HG03175 (cell line): ENCODE measurements around the gene NCAPD3.

Experiments
- ATAC-seq: cut with Tn5 transposase; IDR thresholded peaks from one replicate; pipeline ENCODE4 v1.9.1; 2021; ENCODE audit warnings: mild to moderate bottlenecking, moderate library complexity; ENCODE audit not compliant: unreplicated experiment

Gene NCAPD3

DNA sequence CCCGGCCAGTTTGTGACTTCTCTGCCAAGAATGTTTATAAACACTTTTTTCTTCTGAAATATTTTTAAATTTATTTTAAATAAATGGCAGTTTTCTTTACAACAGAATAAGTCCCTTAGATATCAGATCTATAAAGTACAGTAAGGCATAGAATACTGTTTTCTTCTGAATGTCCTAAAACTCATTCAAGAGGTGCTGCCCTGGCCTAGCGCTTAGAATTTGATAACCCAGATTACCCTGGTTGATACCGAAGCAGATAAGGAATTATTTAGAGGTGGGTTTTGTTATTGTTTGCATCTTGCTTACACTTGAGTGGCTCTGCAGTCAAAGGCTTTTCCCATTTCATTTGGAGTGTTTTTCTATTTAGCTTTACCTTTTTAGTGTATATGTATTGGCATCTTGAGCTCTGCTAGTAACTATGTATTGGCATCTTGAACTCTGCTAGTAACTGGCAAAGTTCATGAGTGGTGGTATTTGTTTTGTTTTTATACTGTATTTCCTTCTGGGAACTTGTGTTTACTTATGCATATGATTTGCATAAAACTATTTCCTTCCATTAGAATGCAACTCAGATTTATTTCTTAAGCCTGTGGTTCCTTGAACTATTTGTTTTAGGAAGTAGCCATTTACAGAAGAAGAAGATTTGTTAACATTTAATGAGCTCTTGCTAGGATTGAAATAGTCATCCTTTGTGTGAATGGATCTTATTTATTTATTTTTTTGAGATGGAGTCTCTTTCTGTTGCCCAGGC is 30.8 kb upstream of the NCAPD3 start:
- ATAC-seq, result no peak

DNA sequence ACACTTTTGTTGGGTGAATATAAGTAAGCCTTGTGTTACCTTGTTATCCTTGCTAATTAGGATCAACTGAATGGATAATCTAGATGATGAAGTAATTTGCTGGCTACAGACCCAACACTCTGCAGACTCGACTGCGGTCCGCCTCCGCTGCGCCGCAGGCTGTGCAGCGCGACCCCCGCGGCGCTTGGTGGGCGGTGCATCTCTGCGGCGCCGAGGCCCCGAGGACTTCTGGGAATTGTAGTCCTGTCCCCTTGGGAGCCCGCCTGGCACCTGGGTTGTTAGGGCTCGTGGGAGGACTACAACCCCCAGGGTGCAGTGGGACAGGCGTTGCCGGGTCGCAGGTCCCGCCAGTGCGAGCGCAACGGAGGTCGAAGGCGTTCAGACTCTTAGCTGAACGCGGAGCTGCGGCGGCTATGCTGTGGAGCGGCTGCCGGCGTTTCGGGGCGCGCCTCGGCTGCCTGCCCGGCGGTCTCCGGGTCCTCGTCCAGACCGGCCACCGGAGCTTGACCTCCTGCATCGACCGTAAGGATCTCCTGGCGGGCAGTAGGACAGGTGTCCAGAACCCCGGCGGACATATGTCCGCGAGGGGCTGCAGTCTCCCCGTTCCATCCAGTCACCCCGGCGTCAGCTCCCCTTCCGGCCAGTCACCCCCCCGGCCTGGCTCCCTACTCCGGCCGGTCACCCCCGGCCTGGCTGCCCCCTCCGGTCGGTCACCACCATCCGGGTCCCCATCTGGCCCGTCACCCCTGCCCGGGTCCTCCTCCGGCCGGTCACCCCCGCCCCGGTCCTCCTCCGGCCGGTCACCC is 29.6 kb upstream of the NCAPD3 start, which contains the start of the genes ACAD8 and THYN1:
ACAD8 (plus strand) TSS at position 381 of the 806 bp plus-strand sequence; CDS start at position 414, 33 bp downstream.
THYN1 (minus strand) TSS at position 165 of the 806 bp plus-strand sequence. CDS start 470 bp downstream, outside the sequence.
- ATAC-seq, result peak; percentile 99

DNA sequence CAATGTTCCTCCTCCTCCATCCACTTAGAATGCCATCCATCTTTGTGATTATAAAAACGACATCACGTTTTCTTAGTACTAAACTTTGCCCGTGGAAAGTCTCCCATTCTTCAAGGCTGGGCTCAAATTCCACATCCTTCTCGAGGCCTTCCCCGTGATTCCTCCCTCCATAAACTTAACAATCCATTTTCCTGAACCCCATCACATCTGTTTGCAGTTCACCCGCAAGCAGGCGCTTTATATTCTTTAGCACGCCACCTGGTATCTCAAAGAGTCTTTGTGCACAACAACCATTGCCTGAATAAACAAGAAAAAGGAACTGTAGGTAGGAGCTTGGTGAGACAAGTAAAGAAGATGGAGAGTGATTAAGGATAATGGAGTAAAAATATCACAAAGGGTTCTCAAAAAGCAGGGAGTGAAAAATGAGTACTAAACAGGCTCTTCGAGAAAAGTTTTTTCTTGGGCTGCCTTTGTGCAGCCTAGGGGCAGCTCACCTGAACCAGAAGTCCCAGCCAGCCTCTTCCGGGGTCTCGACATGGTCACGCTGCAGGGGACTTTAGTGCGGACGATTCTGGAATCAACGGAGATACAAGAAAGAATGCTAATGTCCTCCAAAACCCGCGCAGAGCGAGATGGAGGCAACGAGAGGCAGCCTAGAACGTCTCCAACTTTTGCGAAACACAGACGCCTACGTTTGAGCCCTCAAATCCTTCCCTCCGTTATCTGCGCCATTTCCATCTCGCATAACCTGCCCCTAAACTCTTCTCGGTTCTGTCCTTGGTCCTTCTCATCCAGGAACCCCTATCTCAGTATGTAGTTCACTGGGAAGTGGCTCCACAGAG is 28.8 kb upstream of the NCAPD3 start:
- peak; percentile 25 for ATAC-seq

DNA sequence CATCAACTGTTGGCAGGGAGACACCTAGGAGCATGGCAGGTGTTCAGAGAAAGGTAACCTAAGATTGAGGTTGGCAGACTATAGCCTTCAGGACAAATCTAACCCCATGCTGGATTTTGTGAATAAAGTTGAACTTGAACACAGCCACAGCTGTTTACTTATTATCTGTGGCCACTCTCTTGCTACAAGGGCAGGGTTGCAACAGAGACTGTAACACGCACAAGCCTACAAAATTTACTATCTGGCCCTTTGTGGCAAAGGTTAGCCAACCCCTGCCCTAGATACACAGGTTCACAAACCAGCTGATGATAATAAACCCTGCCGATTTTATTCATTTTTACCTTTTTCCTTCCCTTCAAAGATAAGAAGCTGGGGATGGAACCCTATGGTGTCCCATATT is 26.9 kb upstream of the NCAPD3 start:
- no peak for ATAC-seq

DNA sequence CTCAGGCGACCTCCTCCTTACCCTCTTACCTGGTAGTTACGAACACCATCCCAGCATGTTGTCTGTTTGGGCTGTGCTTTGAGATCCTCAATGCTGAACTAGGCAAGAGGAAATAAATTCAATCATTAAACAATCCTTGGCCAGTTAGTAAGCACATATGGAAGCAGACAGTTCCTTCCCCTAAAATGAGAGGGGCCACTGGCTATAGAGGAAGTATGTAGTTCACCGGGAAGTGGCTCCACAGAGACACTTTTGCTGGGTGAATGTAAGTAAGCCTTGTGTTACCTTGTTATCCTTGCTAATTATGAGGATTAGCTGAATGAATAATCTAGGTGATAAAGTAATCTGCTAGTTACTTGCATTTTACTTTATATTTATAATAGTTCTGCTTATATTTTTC is 26.5 kb upstream of the NCAPD3 start:
- no peak for ATAC-seq

DNA sequence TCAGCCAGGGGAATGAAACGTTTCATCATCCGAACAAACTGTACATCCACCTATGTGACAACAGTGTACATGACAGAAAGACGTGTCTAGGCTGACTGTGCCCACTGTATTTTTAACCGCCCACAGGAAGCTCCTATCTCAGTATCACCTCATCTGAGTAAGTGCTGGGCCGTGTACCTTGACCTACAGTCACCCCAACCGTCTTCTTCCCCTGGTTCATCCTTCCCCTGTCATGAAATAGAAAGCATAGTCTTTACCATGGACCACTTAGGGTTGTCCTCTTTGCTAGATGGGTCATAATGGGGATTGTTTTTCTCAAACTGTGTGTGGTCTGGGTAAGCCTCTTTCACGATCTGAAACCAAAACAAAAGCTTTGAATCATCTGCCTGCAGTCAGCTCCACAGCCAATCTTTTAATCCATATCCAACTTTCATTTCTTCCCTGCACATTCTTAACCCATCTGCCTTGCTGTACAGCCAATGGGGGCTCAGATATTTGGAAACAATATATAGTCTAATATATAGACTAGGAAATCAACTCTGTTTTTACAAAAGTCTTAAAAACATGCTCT is 25.2 kb upstream of the NCAPD3 start:
- no peak for ATAC-seq

DNA sequence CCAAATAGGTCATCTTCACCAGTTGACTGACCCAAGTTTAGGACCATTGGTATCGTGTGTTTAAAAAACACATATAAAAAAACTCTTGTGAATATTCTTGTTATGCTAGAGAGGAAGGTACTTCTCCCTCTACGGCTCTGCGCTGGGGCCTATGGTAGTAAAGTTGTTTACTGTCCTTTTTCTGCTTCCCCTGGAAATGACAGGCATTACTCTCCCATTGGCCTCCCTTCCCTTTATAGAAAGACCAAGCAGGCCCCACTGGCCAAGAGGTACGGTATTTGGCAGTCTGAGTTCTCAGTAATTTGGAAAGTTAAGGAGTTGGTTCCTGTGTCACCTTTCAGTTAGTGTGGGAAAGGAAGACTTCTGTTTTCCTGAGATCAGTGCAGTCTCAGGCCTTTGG is 22.9 kb upstream of the NCAPD3 start:
- ATAC-seq, result no peak

DNA sequence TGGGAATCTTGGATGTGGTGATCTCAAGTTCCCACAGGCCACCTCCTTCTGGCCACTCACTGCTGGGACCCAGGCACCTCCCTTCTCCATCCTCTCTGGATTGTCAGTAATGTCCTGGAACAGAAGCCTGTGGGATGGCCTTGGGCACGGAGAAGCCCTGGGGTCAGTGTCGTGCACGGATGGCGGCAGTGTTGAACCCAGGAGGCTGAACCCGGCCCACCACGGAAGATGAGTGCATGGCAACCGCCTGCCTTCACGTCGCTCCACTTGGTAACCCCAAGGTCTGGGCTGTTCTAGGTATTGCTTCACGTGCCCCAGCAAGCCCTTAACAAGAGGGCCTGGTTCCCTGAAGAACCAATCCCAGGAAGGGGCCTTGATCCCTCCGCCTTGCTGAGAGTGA is 22.3 kb upstream of the NCAPD3 start:
- no peak for ATAC-seq

DNA sequence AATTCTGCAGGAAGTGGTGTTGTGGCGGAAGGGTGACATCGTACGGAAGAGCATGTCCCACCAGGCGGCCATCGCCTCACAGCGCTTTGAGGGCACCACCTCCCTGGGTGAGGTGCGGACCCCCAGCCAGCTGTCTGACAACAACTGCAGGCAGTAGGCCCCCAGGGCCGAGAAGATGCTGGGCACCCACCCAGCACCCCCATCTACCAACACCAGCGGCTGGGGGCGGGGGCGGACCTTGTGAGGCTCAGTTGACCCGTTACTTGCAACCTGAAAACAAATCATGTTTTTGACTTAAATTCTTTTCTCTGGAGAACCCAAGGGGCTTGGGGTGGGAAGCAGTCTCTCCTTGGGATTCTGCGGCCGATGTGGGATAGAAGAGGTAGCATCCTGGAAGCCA is 21.7 kb upstream of the NCAPD3 start:
- no peak for ATAC-seq

DNA sequence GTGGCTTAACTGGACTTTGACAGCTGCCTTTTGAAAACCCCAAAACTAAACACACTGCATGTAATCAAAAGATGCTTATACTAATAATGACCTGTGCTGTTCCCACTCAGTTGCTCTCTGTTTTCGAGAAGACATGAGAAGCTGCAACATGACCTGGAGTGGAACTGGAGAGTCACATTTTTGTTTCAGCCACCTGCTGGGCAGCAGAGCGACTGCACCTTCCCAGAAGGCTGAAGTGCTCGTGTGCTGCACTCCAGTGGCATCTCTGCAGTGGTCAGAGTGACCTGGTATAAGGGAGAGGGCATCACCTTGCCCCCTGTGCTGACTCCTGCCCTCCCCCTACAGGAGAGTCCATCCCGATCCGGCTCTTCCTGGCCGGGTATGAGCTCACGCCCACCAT is 20.8 kb upstream of the NCAPD3 start:
- peak; percentile 90 for ATAC-seq

DNA sequence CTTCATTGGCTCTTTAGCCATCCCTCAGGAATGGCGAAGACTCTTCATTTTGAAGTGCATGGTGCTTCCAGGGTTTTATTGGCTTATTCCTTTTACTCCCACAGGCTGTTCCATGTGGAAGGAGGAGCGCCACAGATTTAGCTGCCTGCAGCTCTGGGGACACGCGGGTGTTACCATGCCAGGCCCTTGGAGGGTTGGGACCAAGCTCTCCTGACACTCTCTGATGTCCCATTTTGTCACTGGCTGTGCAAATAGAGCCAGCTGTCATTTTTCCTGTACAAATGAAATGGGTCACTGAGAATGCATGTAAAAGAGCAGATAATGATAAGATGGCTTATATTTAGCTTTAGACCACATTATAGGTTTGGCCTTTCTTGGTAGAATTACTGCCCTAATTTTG is 20.1 kb upstream of the NCAPD3 start:
- ATAC-seq, result no peak

DNA sequence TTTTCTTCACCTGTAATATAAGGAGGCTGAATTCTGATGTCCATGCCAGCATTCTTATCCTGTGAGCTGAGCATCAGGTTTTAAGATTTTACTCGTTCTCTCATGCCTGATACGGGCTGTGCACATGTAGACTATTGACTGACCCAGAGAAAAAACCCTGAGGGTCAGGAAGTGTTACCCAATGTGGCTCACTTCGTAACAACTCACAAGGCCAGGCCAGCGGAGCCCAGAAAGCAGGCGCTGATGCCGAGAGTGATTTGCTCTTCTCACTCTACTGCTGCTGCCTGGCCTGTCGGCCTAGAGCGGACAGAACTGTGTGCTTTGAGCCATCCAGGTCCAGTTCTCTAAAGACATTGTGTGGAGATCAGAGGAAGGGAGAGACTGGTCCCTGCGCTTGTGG is 18.6 kb upstream of the NCAPD3 start:
- no peak for ATAC-seq

DNA sequence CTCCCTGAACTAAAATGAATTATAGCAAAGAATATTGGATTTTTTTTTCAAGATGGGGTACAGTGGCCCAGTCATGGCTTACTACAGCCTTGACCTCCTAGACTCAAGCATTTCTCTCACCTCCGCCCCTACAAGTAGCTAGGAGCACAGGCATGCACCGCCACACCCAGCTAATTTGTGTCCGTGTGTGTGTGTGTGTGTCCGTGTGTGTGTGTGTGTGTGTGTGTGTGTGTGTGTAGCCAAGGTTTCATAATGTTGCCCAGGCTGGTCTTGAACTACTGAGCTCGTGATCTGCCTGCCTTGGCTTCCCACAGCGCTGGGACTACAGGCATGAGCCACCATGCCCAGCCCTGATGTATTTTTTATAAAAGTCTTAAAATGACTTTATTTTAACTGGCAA is 16.8 kb upstream of the NCAPD3 start:
- no peak for ATAC-seq

DNA sequence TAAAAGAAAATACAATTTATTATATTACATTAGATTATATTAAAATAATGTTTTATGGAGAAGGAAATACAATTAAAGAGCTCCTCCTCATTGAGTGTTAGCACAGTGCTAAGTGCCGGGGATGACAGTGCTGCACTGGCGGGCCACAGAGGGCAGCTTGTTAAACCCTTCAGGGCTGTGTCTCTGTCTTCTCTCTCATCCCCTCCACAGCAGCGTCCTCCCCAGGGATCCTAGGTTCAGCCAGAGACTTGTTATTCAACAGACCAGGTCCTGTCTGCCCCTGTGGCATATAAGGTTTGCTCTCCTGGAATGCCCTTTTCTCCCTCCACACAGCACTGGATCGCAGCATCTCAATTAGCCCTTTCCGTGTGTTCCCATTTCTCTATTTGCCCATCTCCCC is 15.2 kb upstream of the NCAPD3 start:
- no peak for ATAC-seq

DNA sequence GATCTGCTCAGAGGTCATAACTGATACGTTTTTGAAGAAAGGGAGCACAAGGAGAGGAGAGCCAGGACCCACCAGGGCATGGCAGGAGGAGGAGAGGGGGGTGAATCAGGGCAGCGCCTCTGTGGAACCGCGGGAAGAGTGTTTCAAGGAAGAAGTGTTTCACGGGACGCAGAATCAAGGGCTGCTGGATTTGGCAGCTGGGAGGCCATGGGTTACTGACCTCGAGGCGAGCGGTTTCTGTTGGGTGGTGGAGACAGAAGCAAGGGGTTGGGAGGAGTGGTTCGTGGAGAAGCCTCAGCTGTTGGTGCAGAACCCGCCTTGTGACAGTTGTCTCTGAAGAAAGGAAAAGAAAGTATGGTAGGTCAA is 13.8 kb upstream of the NCAPD3 start:
- ATAC-seq, result no peak

DNA sequence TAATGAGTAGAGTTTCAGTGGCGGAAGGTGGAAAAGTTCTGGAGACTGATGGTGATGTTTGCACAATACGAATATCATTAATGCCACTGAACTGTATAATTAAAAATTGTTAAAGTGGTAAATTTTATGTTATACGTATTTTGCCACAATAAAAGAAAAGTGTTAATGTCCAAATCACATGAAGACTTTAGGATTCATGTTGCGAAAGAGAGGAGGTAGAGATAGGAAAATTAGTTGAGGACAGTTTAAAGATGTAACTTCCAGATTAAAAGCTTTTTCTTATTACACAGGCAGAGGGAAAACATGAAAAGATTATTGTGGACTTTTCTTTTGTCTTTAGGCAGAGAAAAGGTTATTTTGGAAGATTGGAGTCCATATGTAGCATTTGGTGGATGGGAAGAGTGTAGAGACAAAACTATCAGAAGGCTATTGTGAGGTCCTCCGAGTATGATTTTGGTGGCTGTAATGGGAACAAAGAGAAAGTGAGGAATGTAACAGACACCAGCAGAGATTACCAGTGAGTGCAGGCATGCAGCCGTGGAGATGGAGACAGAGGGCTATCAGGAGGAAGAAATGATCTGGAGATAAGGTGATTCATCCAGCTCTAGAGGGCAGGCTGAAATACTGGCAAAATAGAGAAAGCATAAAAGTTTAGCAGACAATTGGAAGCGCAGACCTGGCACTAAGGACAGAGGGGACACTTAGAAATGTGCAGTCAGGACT is 13.2 kb upstream of the NCAPD3 start:
- ATAC-seq, result no peak

DNA sequence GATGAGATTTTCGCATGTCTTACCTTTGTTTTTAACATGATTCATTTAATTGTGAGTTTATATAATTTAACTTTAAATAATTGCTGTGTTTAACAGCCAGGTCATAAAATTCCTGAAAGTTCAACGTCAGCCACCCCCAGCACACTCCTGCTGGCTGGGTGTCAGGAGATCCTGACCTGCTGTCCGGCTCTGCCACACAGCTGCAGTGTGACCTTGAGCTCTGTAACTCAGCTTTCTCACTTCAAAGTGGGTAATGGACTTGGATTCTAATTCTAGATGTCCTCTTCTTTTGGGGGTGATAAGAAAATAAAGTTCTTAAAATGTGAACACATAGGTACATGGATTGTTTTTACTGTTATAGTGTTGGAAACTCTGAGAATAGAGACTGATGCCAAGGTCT is 11.6 kb upstream of the NCAPD3 start:
- no peak for ATAC-seq

DNA sequence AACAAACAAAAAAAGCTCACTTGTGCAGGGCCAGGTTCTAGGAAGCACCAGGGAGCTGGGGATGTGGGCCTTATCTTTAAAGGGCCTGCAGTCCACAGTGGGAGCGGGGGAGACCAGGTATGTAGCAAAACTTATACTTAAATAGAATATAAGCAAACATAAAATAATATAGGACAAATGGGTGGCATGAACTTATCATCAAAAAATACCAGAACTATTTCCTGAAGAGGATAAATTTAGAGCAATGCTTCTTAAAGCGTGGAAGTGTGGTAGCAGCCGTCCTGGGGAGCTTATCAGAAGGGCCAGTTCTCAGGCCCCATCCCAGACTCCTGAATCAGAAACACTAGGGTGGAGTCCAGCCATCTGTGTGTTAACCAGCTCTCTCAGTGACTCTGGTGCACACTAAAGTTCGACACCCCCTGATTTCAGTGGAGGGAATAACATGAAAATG is 10.0 kb upstream of the NCAPD3 start:
- ATAC-seq, result no peak

DNA sequence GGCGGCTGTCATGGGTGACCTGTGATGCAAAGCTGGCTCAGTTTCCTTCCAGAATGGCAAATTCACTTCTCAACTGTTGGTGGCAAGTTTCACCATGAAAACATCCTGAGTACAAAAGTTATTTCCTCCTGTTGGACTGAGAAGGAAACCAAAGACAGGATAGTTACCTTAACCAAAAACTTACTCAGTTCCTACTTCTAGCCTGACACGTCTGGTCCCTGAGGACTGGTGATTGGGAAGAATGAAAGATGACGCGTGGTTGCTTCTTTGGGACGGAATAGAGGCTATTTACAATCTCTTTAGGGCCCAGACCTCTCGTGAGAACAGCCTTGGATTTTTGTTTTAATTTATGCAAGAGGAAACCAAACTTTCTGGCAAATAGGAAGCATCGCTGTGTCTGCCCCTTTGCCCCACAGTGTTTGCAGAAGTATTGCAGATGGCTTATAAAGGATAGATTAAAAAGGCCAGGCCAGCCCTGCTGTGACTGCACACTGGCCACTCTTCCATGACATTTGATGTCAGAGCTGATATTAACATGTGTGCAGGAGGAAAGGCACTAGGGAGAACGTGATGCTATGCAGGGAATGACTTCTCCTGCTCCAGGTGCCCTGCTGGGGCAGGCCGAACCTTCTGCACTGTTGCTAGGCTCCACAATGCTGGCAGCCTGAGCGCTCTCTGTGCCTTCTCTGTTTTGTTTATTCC is 8.3 kb upstream of the NCAPD3 start:
- ATAC-seq, result peak; percentile 18

DNA sequence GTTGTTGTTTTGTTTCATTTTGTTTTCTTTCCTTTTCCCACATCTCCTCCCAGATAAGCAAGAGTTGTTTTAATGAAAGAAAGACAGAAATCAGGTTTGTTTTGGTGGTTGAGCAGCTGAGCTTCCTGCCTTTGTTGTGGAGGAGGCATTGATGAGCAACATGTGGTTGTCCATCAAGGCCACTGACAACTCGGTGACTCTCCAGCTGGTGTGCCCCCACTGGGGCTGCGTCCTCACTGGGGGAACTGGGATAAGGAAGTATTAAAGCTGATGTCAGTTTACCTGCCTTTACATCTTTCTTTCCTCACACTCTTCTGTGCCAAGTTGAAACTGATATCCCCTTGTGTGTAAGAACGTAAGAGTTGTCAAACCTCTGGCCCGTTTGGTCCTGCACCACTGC is 6.6 kb upstream of the NCAPD3 start:
- ATAC-seq, result no peak
